DMS79 treated with DMSO at 0.1 percent for 48 hours (cell line): ENCODE measurements around the gene SARM1.

Experiments used
- DNase-seq: peaks from one replicate; lab custom pipeline; 2025; lab: John Stamatoyannopoulos, UW

Gene SARM1

GRCh38 chr17:28341516-28341915 lies 30.0 kb upstream of the SARM1 start:
- no peak for DNase-seq

GRCh38 chr17:28342313-28342712 lies 29.2 kb upstream of the SARM1 start:
- no peak for DNase-seq

DNA sequence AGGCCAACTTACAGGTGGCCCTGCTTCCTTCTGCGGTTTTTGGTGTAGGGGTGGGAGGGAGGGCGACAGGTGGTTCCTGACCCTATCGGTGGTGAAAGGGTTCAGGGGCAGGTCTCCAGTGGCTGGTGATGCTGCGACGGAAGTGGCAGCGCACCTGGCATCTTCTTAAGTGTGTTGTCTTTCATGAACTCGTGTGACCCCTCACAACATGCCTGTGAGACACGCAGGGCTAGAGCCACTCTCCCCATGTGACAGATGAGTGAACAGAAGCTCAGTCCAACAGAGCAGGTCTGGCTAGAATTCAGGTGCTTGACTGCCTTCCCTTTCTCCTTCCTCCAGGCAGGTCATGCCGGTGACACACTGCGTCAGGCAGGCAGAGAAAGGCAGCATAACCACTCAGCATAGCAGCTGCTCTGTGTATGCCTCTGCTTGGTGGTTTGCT lies 28.0 kb upstream of the SARM1 start:
- DNase-seq, result no peak

DNA sequence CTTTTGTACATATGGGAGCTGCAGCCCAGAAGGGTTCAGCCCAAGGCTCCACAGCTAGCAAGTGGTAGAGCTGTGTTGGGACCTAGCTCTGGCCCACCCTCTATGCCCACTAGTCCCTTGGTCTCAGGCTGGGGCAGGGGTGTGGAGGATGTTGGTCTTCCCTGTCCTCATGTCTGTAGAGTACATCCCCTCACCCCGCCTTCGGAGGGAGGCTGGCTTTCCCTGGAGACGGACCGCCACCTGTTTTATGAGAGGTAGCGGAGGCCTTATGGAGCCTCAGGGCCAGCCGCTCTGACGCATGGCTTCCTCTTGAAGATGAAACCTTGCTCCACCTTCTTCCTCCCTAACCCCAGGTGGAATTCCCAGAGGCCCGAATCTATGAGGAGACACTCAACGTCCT lies 27.5 kb upstream of the SARM1 start:
- no peak for DNase-seq

DNA sequence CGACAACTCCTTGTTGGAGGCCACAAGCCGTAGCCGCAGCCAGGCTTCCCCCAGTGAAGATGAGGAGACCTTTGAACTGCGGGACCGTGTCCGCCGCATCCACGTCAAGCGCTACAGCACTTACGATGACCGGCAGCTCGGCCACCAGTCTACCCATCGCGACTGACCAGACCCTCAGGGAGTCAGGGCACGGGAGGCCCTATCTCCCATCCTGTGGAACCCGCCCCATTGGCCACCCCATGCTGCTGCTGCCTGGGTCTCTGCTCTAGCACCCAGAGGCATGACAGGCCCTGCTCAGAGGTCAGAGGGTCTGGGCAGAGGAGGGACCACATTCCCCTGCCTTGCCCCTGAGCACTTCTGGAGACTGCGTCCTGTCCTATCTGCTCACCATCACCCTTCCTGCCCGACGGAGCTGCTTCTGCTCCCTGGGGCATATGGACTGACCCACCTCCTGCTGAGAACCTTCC lies 27.0 kb upstream of the SARM1 start:
- no peak for DNase-seq

DNA sequence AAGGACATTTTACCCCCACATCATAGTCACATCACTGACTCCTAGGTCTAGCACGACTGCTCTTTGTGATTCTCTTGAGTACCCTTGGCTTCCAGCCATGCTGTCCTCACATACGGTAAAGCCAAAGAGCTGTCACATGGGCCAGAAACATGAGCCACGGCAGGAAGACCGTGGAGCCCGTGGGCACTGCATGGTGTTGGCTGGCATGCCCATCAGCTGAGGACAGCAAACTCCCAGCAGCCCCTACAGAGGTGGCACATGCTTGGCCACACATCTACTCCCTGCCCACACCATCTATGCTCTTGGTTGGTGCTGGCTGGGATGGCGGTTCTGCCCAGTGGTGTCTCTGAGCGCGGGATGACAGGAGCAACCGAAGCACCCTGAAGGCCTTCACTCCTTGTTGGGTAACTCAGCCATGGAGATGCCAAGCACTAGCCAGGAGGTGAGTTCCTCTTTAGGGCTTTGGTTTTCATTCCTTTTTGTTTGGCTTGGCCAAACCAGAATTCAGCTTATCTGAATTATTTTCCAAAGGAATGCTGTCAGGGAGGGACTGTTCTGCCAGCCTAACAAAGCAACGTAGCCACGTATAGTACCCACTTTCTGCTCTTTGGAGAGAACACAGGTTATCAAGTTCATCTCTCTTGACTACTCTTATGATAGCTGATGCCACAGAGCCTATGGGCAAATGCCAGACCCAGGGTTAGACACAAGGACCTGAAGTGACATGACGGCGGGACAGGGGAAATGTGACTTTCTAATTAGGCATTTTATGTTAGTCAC lies 25.9 kb upstream of the SARM1 start:
- peak; percentile 20 for DNase-seq

- DNase-seq, result no peak
Measured at GRCh38 chr17:28346199-28346580, 25.3 kb upstream of the SARM1 start.

DNA sequence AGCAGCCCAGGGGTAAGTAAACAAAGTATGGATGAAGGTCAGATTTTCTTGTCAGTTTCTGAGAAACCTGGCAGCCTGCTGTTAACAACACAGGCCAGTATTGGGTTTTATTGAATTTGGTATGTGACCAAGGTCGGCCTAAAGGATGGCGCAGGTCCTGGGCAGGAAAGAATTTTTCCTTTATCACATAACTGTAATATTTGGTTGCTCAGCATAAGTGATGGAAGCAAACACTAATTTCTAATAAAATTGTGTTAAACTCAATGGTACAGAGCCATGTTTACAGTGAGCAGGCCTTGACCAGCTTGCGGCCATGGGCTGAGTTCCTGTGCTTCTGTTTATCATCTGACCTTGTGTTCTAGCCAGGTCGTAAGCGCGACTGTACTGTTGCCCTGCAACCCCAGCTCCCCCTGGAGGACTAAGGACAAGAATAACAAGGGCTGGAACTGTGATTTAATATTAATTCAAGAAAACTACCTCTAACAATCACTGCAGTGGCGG lies 24.7 kb upstream of the SARM1 start:
- no peak for DNase-seq

DNA sequence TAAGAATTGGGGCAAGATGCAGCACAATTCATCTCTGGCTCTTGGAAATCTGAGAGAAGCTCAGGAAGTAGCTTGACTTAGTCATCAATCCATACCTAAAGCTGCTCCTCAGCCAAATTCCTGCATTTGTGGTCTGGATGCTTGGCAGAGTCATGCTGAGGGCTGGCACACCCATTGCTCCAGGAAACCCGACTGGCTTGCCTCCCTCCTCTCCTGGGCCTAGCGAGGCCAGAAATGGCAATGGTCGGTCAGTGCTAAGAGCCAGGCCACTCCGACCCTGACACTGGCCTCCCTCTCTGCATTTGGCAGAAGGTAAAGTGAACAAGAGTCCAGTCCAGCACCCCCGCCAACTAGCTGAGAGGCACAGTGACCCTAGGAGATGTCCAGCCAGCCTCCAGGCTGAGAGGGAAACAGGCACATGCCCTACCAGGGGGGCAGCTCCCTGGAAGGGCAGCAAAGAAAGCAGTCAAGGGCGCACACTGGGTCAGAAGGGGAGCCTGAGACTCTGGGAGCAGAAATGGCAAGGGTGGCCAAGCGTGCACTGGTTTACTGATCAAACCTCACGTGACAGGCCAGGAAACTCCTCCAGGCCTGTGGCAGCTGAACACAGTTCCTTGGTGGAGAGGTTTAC lies 24.1 kb upstream of the SARM1 start:
- no peak for DNase-seq

DNA sequence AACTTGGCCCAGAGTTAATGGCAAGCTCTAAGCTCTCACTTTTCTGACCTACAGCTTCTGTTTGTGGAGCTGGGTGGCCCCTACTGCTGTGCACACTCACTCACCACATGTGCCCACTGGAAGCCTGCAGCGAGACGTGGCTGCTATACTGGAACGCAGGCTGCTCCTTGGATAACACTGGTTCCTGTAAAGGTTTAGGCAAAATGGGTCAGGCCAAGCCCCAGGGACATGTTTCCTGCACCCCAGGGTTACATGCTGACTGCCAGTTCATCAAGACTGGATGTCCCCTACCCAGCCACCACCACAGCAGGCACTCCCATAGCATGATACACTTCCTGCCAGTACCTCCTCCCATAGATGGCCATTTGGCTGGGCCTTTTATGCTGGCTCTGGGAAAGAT lies 22.5 kb upstream of the SARM1 start:
- no peak for DNase-seq

GRCh38 chr17:28350271-28350670 lies 21.2 kb upstream of the SARM1 start:
- no peak for DNase-seq

- DNase-seq, result peak; percentile 86
Measured at GRCh38 chr17:28357061-28357900, 14.2 kb upstream of the SARM1 start, which contains the start of gene POLDIP2. Gene POLDIP2 (minus strand): TSS chr17:28357527. CDS start chr17:28357448, 79 bp downstream.

DNA sequence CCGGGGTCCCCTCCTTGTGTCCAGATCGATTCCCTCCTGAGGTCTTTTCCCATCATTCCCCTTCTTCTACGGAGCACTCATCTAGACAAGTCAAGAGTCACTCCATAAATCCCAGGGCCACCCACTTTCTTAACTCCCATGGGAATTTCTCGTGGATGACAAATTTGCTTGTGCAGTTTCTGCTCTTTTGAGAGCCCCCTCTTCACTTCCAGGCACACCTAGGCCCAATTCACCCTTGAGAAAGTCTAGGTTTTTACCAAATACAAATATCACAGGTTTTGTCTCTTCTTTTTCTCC lies 13.6 kb upstream of the SARM1 start:
- DNase-seq, result no peak

DNA sequence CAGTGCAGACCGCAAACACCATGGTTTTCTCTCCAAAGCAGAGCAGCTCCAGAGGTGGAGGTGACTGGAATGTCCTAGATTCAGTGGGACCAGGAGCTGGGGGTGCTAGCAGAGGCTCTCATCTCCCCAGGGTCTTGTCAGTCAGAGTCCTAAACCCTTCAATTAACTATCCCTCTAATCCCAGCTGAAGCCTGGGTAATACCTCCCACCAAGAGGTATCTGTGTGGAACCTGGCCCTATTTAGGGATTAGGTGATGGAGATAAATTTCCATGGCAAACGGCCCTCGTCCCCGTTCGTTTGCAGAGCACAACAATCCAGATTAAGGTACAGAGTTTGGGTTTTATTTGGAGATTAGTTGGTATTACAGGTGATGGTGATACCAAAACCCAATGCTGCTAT lies 8.3 kb upstream of the SARM1 start:
- no peak for DNase-seq

- no peak for DNase-seq
Measured at GRCh38 chr17:28363776-28364650, 7.5 kb upstream of the SARM1 start.

- no peak for DNase-seq
Measured at GRCh38 chr17:28364665-28365363, 6.7 kb upstream of the SARM1 start, which contains the start of gene SEBOX. Gene SEBOX (minus strand): TSS chr17:28365199. CDS start chr17:28365151, 48 bp downstream.

- DNase-seq, result no peak
Measured at GRCh38 chr17:28365487-28365886, 6.0 kb upstream of the SARM1 start.

DNA sequence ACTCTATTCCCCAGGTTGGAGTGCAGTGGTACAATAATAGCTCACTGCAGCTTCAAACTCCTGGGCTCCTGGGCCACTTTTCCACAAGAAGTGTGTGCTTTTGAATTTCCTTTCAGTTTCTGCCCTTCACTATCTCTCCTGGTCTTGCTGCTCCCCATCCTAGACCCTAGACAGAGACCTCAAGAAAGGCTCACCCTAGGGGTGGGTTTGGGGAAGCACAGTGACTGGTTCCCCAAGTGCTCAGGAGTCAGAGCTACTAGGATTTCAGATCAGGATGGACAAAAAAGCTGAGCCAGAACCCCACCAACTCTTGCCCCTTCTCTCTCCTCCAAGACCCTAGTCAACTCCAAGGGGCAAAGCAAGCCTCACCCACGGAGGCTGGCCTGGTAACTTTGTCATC lies 4.9 kb upstream of the SARM1 start:
- no peak for DNase-seq

- no peak for DNase-seq
Measured at GRCh38 chr17:28367641-28368305, 3.7 kb upstream of the SARM1 start.

DNA sequence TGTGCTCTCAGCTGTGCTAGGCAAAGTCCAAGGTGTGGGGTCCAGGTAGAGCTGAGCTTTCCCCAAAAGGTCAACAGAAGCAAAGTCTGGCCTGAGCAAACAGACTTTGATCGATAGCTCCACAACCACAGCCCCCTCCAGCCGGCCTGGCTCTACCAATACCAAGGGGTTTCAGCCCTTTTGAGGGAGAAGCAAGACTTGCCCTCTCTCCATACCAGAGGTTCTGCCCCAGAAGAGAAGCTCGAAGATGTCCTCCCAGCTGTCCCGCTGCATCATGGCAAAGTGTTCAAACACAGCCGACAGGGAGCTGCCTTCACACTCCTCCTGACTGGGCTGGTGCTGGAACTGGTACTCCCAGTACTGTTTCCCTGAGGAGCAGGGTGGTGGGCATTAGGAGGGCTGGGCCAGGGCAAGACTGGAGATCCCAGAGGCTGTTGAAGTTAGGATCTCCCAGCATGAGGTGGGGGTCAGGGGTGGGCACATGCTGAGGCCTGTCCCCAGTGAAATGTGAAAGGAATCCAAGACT lies 3.1 kb upstream of the SARM1 start:
- no peak for DNase-seq
